SU-DHL-6 (cell line): ENCODE results near the gene ATP8A2.
"Not testable (repeated sequence)": the region's sequence is repeated elsewhere in the genome, so short reads cannot be mapped to it uniquely, and the experiment has no call there.

Experiments used
- CTCF ChIP-seq: fragments of 200-600 bp; sonication (generic); IDR thresholded peaks from one replicate; pipeline ENCODE4 v1.5.1; 2017; ENCODE audit warnings: antibody characterized with exemption, mild to moderate bottlenecking, low read length, moderate library complexity; ENCODE audit not compliant: insufficient read depth, poor library complexity, severe bottlenecking
- EZH2phosphoT487 ChIP-seq: fragments of 200-600 bp; sonication (generic), shearing (Covaris generic); conservative IDR thresholded peaks from 2 replicates; pipeline ENCODE4 v1.6.1; 2018; ENCODE audit warnings: mild to moderate bottlenecking, antibody characterized with exemption, low read length, moderate library complexity, mixed read lengths

DNA sequence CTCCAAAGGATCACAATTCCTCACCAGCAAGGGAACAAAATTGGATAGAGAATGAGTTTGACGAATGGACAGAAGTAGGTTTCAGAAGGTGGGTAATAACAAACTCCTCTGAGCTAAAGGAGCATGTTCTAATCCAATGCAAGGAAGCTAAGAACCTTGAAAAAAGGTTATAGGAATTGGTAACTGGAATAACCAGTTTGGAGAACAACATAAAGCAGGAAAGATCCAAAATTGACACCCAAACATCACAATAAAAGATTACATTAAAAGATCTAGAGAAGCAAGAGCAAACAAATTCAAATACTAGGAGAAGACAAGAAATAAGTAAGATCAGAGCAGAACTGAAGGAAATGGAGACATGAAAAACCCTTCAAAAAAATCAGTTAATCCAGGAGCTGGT lies 583.2 kb downstream of the ATP8A2 start:
- not testable (repeated sequence) for TF ChIP-seq CTCF, EZH2phosphoT487
